ENCODE data around the gene CFAP119. TPM values are rescaled to one million over a fixed set of nuclear protein-coding genes. Genes with fewer than 3 reads are reported as not detected.
"Not testable (repeated sequence)": the region's sequence is repeated elsewhere in the genome, so short reads cannot be mapped to it uniquely, and the experiment has no call there.

Gene CFAP119
- total RNA-seq = 2.2 TPM

- peak; percentile 96 for ATAC-seq
Measured at GRCh38 chr16:30761928-30762902, at the start of gene CFAP119, which contains the start of gene RNF40. TSS of gene CFAP119 (minus strand) at chr16:30762062. CDS start at chr16:30761748, 314 bp downstream. TSS of gene RNF40 (plus strand) at chr16:30762322. CDS start at chr16:30762546, 224 bp downstream.

DNA sequence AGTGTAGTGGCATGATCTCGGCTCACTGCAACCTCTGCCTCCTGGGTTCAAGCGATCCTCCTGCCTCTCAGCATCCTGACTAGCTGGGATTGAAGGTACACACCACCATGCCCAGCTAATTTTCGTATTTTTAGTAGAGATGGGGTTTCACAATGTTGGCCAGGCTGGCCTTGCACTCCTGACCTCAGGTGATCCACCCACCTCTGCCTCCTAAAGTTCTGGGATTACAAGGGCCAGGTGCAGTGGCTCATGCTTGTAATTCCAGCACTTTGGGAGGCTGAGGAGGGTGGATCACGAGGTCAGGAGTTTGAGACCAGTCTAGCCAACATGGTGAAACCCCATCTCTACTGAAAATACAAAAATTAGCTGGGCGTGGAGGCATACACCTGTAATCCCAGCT, 47.8 kb upstream of the CFAP119 start:
- not testable (repeated sequence) for ATAC-seq

GRCh38 chr16:30808890-30809426, 47.1 kb upstream of the CFAP119 start:
- not testable (repeated sequence) for ATAC-seq

GRCh38 chr16:30808146-30808545, 46.3 kb upstream of the CFAP119 start:
- ATAC-seq = no peak

DNA sequence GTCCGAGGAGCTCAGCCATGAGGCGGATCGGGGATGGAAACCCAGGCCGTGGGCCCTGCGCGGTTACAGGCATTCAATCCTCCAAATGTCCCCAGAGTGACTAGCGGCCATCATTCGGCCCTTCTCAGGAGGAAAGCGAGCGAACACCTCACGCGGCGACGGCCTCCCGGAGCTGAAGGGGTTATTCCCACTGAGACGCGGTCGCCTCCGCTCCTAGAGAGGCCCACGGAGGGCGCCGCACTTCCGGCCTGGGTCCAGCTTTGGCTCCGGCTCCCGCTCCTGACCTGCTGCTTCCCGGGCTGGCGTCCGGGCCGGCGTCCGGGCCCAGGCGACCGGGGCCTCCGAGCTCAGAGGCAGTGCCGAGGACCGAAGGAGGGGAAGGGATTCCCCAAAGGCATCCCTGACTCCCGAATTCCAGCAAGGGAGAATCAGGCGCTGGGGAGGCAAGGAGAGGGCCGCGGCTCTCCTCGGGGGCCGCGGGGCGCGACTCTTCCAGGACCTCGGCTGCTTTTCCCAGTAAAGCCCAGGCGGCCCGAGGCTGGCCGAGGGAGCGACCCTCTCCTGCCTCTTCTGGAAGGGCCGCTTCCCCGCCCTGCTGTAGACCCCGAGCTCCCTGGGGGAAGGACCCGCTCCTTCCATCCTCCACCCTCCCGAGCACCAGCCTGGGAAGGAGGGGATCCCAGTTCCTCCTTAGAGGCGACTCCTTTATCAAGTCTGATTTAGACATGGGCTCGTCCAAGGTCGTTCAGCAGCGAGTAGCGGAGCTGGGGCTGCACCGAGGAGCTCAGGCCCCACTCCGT, 43.7 kb upstream of the CFAP119 start:
- ATAC-seq = peak; percentile 82

DNA sequence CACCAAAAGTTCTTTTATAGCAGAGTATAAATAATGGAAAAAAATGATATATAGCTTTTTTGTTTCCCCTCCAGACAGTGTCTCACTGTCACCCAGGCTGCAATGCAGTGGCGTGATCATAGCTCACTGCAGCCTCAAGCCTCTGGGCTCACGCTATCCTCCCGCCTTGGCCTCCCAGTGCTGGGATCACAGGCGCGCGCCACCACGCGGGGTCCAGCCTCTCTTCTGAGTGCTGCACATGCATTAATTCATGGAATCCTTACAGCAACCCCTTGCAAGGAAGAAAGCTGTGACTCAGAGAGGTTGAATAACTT, 43.2 kb upstream of the CFAP119 start:
- ATAC-seq = peak; percentile 40

- no peak for ATAC-seq
Measured at GRCh38 chr16:30802936-30803335, 41.1 kb upstream of the CFAP119 start.

DNA sequence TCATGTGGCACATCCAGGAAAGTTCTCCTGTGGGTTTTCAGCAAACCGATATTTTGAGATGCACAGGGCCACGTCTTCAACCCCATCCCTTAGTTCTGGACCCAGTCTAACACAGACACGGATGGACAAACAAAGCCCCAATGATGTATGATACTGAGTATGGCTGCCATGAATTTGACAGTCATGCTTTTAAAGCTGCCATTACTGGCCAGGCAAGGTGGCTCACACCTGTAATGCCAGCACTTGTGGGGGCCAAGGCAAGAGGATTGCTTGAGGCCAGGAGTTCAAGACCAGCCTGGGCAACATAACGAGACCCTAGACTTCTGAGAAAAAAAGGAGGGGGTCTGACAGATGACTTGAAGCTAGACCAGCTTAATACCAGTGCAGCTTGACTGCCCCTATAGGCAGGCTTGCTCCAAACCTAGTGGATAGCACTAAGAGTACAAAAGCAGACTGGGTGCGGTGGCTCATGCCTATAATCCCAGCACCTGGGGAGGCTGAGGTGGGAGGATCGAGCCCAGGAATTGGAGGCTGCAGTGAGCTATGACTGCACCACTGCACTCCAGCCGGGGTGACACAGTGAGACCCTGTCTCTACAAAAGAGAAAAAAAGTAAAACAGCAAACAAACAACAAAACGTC, 35.9 kb upstream of the CFAP119 start:
- ATAC-seq = peak; percentile 21

GRCh38 chr16:30794634-30795033, 32.8 kb upstream of the CFAP119 start:
- no peak for ATAC-seq

DNA sequence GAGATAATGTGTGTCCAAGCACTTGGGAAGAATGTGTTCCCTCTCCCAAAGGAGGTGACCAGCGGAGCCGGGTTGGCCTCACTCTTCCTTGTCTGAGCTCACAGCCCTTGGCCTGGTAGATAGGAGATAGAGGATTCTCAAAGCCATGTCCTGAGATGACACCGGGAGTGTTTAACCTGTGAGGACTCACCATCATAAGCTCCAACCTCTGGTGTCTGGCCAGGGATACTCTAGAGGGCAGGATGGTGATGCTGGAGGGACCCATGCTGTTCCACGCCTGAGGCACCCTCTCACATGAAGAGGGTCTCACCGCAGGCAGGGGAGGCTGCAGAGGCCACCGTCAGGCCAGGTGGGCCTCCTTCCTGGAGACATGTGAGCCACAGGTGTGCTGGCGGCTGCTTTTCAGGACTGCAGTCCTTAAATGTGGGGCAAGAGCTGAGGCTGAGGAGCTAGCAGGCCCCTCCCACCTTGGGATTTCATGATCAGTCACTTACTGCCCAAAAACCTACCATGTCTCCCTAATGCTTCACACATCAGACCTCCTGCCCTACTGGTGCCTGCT, 31.7 kb upstream of the CFAP119 start:
- ATAC-seq = no peak

- no peak for ATAC-seq
Measured at GRCh38 chr16:30787613-30788378, 25.9 kb upstream of the CFAP119 start.

DNA sequence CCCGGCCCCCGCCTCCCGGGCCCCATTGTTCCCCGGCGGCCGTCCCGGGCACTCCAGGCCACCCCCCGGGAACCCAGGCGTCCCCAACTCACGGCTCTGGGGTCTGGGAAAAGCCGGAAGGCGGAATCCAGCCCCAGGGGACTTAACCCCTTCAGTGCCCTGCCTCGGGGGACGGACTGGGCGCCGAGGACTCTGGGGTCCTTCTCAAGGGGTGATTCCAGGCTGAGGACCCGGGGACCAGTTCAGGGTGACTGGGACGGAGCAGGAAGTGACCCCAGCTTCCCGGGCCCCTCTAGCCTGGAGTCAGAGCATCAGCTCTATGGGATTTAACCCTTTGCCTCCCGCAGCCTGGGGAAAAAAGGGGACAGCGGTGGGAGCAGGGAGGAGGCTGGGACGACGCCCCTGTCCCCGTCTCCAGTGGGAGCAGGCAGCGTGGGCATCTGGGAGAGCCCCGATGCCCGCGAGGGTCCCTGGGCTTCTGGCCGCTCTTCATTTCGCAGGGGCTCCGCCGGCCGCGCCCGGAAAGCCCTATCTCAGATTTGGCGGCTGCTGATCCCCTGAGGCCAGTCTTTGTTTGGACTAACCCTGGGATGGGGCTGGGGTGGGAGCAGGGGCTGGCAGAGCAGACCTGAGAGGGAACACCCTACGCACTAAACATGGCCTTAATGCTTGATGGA, 25.2 kb upstream of the CFAP119 start, which contains the start of gene ZNF629:
ZNF629 (minus strand) TSS at position 270 of the 677 bp plus-strand sequence. CDS start 2,723 bp downstream, outside the sequence.
- ATAC-seq = peak; percentile 67

DNA sequence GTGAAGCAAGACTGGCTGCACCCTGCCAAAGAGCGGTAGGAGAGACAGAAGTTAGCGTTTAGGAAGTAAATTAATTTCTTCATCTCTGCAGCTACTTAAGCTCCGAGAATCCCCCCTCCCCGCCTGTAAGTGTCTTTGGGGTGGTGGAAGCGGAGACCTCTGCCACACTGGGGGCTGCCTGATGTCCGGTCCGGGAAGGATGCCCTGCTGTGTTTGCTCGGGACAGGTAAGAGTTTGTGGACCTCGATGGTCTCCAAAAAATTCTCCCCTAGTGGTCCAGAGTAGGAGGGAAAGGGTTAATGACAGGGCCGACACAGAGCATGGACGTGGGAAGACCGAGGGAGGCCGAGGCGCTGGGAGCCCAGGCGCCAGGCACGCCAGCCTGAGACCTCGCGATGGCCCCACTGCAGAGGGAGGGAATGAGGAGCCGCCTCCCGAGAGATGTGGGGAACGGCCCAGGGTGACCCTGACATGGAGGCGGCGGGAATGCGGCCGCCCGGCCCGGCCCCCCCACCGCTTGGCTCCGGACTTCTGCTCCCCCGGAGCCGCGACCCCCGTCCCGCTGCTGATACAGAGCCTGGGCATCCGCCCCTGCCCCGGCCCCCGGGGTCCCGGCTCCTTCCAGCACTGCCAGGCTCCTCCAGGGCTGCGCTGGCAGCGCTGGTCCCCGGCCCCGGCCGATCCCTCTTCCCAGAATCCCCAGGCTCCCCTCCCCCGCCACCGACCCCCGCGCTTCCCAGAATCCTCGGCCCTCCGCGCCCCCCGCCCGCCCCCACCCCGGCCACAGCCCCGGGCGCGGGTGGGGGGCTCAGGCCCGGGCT, 24.5 kb upstream of the CFAP119 start:
- ATAC-seq = peak; percentile 69

DNA sequence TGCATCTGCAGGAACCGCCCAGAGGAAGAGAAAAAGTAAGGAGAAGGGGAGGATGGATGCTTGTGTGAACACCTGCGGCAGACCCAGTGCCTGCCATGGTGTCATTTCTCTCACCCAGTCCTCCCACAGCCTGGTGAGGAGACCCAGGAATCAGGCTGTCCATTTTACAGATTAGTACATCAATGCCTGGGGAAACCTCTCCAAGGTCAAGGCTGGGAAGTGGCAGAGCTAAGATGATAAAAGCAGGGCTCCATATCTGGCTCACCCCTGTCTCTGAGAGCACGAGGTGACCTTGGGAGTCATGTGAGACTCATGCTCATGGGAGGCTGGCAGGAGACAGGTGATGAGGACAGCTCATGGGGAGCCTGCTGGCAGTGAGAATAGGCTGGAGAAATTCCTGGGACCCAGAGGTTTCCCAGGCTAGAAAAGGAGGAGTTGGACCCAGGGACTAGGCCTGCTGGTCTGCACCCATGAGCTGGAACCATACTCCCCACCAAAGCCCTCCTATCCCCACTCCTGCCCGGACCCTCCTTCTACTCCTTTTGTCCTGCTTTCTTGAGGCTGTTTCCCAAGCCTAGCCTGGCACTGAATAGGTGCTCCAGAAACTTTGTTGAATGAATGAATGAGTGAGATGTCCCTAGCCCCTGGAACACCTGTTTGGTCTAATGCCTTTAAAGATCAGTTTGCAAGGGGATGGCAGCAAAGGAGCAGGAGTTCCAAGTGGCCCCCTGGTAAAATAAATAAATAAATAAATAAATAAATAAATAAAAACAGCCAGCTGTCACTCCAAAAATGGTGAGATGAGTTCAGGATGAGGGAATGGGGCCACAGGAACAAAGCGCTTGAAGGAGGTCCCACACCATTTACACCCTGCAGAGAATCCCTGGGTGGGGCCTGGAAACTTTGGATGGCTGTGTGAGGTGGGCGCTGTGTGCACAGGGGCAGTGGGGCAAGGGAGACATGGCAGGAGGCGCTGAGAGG, 23.6 kb upstream of the CFAP119 start:
- ATAC-seq = no peak

DNA sequence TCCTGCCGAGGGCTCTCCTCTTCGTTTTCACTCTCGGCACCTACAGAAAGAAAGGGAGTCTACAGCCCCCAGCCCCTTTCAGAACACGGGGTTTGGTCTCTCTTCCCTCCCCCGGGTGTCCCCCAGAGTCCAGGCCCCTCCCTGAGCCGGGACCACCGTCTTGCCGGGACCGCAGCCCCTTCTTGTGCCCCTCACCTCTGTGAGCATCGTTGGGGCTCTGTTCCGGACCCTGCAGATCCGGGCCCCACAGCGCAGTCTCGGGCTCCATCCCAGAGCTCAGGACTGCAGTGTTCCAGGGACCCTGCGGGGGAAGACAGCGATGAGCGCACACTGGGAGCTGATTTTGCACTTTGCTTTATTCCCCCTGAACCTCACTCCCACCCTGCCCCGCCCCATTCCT, 22.4 kb upstream of the CFAP119 start:
- ATAC-seq = no peak

DNA sequence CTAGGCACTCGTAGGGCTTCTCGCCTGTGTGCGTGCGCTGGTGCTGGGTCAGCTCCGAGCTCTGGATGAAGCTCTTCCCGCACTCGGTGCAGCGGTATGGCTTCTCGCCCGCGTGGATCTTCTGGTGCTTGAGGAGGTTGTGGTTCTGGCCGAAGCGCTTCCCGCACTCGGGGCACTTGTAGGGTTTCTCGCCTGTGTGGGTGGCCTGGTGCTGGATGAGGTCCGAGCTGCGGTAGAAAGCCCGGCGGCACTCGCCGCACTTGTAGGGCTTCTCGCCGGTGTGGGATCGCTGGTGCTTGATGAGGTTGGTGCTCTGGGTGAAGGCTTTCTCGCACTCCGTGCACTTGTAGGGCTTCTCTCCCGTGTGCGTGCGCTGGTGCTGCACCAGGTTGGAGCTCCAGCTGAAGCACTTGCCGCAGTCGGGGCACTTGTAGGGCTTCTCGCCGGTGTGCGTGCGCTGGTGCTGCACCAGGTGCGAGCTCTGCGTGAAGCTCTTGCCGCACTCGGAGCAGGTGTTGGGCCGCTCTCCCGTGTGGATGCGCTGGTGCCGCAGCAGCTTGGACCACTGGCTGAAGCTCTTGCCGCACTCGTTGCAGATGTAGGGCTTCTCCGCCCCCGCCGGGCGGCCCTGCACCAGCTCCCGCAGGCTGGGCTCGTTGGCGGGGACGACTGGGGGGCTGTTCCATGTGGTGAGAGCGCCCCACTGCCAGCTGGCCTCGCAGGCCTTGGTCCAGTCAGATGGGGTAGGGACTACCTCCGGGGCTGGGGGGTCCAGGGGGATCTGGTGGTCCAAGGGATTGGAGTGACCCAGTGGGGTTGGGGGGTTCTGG, 21.6 kb upstream of the CFAP119 start:
- no peak for ATAC-seq

DNA sequence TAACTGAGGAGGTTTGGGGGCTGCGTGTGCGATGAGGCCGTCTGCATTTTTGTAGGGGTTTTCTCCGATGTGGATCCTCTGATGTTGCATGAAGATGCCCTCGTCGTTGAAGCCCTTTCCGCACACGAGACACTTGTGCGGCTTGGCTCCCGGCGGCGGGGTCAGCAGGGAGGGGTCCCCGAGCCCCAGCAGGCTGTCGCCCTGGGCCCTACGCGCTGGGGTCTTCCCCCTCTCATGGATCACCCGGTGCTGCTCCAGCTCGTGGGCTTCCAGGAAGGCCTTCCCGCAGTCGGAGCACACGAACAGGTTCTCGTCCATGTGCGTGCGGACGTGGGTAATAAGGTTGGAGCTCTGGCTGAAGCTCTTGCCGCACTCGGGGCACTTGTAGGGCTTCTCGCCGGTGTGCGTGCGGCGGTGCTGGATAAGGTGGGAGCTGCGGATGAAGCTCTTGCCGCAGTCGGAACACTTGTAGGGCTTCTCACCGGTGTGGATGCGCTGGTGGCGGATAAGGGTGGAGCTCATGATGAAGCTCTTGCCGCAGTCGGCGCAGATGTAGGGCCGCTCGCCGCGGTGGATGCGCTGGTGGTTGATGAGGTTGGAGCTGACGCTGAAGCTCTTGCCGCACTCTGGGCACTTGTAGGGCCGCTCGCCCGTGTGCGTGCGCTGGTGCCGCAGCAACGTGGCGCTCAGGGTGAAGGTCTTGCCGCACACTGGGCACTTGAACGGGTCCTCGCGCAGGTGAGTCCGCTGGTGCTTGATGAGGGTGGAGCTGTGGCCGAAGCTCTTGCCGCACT, 20.8 kb upstream of the CFAP119 start:
- ATAC-seq = no peak
